Calu3 (cell line): ENCODE results near the gene SPAAR. TPM values are rescaled to one million over a fixed set of nuclear protein-coding genes. Genes with fewer than 3 reads are reported as not detected.
A peak's percentile ranks its signal among the peaks of the same experiment; 100 is the strongest.

Experiments
- BruUV-seq: library from RNA; stranded (reverse); fragments of 400-500 nt; replicated peaks from 2 replicates; lab custom pipeline; 2021; lab: Mats Ljungman, UMichigan
- CTCF ChIA-PET: fragments of 300-600 bp; sonication (Branson Sonifier 250); formaldehyde crosslinking; loops from one replicate; lab custom pipeline; 2022; ENCODE audit warnings: antibody characterized with exemption; lab: Charles Lee
- DNase-seq: peaks from one replicate; pipeline ENCODE4 v3.0.0; 2022
- H3K27ac Mint-ChIP-seq: one replicate; pipeline ENCODE4 v1.8.0; 2022; ENCODE audit warnings: mixed read lengths; ENCODE audit not compliant: unreplicated experiment
- H3K27me3 Mint-ChIP-seq: one replicate; pipeline ENCODE4 v1.8.0; 2022; ENCODE audit warnings: mixed read lengths; ENCODE audit not compliant: unreplicated experiment
- H3K36me3 Mint-ChIP-seq: one replicate; pipeline ENCODE4 v1.8.0; 2022; ENCODE audit warnings: mild to moderate bottlenecking, moderate library complexity, mixed read lengths; ENCODE audit not compliant: insufficient read depth, unreplicated experiment
- H3K4me1 Mint-ChIP-seq: one replicate; pipeline ENCODE4 v1.8.0; 2022; ENCODE audit warnings: mild to moderate bottlenecking, low read depth, mixed read lengths; ENCODE audit not compliant: unreplicated experiment
- H3K4me3 Mint-ChIP-seq: one replicate; pipeline ENCODE4 v1.8.0; 2022; ENCODE audit warnings: mild to moderate bottlenecking, low read depth, moderate library complexity, mixed read lengths; ENCODE audit not compliant: unreplicated experiment
- H3K9me3 Mint-ChIP-seq: one replicate; pipeline ENCODE4 v1.8.0; 2022; ENCODE audit warnings: low read depth, mixed read lengths; ENCODE audit not compliant: unreplicated experiment
- CTCF ChIP-seq: fragments of 200-600 bp; IDR thresholded peaks from one replicate; pipeline ENCODE4 v1.8.0; 2022; ENCODE audit warnings: antibody characterized with exemption; ENCODE audit not compliant: unreplicated experiment
- intact Hi-C: fragments of 100-400 bp; cut with micrococcal nuclease; formaldehyde crosslinking; loops from one replicate; pipeline ENCODE4 v1.10.0; 2022; ENCODE audit not compliant: unreplicated experiment
- total RNA-seq: library from RNA; stranded (reverse); gene quantifications from 2 replicates; pipeline ENCODE4 v1.2.3, GENCODE V29; 2022

The SPAAR gene
- total RNA-seq, 1 experiment from 2014 or later: not detected

GRCh38 chr9:35942286-35942685 lies 33.0 kb downstream of the SPAAR start:
- Mint-ChIP-seq H3K4me3 (no peak overlapping the region), H3K27ac (no peak overlapping the region), H3K9me3 (no peaks in the 10 kb centered on the region), H3K36me3 (no peaks in the 10 kb centered on the region), H3K4me1 (no peaks in the 10 kb centered on the region), H3K27me3 (no peaks in the 10 kb centered on the region)
- intact Hi-C loops: no loop called here
- TF ChIP-seq CTCF: no peak
- DNase-seq: no peak
- CTCF ChIA-PET: no interaction called here
- BruUV-seq: no TSS peak

DNA sequence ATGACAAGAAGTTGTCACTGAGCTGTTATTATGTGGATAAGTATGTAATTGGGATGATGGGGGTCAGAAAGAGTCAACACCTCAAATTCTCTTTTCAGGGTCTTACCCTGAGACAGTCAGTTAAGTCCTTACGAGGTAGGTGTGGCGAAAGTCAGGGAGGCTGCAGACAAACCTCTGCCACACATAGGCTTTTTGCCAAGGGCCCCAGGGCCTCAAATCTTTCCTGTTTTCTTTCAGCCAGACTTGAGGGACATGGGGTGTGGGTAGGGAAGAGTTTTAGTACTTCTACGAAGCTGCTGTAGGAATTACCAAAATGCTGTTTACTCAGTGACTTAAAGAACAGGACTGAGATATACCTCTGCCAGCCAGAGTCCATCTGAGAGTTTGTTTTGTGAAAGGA lies 34.9 kb downstream of the SPAAR start:
- CTCF ChIA-PET: no interaction called here
- no TSS peak for BruUV-seq
- Mint-ChIP-seq H3K27ac (no peak overlapping the region), H3K27me3 (no peaks in the 10 kb centered on the region), H3K4me3 (no peak overlapping the region), H3K9me3 (no peaks in the 10 kb centered on the region), H3K36me3 (no peaks in the 10 kb centered on the region), H3K4me1 (peaks cover 8% of the 10 kb centered on the region)
- DNase-seq: no peak
- no peak for TF ChIP-seq CTCF
- intact Hi-C loops: no loop called here

- CTCF ChIA-PET: interaction anchor here (0.7 to 1.3 kb wide), 3 partner anchors 42 to 1421 kb away, joined by 3 to 6 read pairs (median 3); partner anchors contain the start of gene ARHGEF39
- Mint-ChIP-seq H3K27ac (no peak overlapping the region), H3K27me3 (no peaks in the 10 kb centered on the region), H3K4me1 (peaks cover 13% of the 10 kb centered on the region), H3K9me3 (no peaks in the 10 kb centered on the region), H3K36me3 (no peaks in the 10 kb centered on the region), H3K4me3 (no peak overlapping the region)
- intact Hi-C loops: loop anchor here (1.0 kb wide), 1 partner anchor 42 kb away; no protein-coding TSS in a partner anchor
- BruUV-seq: no TSS peak
- no peak for DNase-seq
- TF ChIP-seq CTCF: no peak
These were observed 35.6 kb downstream of the SPAAR start for GRCh38 chr9:35944841-35945240.

DNA sequence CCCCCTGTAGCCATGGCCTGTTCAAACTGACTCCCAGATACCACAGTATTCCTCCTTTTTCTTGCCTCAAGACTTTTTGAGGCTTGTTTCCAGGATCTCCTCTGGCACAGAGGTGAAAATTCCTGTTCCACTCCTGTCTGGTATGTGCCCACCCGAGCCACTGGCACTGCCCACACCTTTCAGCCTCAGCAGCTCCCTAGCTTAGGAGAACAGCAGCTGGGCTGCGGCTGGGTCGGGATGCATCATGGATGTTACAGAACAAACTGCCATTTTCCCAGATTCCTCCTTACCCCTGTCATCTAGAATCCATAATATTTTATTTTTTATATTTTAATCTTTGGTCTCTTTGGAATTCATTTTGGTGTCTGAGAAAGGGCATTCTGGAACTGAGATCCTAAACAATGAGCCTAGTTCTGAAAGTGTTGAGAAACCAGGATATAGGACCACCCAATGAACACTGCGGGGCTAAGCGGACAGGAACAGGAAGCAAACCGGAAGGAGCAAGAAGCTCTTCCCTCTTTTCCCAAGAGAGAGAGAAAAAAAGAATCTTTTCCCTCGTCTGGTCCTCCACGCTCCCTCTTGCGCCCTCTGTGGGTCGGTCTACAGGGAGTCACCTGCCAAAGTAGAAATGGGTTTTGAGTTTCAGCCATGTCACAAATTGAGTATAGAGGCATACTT lies 36.2 kb downstream of the SPAAR start:
- BruUV-seq: no TSS peak
- Mint-ChIP-seq H3K9me3 (no peaks in the 10 kb centered on the region), H3K4me1 (peaks cover 13% of the 10 kb centered on the region), H3K4me3 (no peak overlapping the region), H3K27ac (no peak overlapping the region), H3K27me3 (no peaks in the 10 kb centered on the region), H3K36me3 (no peaks in the 10 kb centered on the region)
- CTCF ChIA-PET: interaction anchor here (0.7 to 1.3 kb wide), 5 partner anchors 38 to 1420 kb away, joined by 3 to 6 read pairs (median 3); partner anchors contain the start of genes ARHGEF39 and HRCT1
- DNase-seq: peak; percentile 72
- peak; percentile 45 for TF ChIP-seq CTCF
- intact Hi-C loops: loop anchor here (1.0 kb wide), 1 partner anchor 42 kb away; no protein-coding TSS in a partner anchor
